G401 (cell line): ENCODE results near the gene PTGS2. TPM values are rescaled to one million over a fixed set of nuclear protein-coding genes. Genes with fewer than 3 reads are reported as not detected.

Source experiments
- DNase-seq: peaks from one replicate; pipeline ENCODE4 v3.0.0-alpha.2; 2015; ENCODE audit warnings: low spot score
- in situ Hi-C: cut with HindIII; loops from 2 replicates; pipeline ENCODE4 v1.10.0; 2016; ENCODE audit warnings: low sequenced_read_pairs, mixed read lengths
- total RNA-seq: library from RNA; depleted of rRNA; stranded (reverse); fragments of >200 nt; shearing (Covaris generic); gene quantifications from 2 replicates; pipeline ENCODE4 v1.2.3, GENCODE V29; 2014; rRNA removed

PTGS2 gene
- total RNA-seq = not detected in 2 replicates

- peak; percentile 0 for DNase-seq
- in situ Hi-C loops = no loop called here
Measured at GRCh38 chr1:186680245-186681061, at the start of gene PTGS2. Gene PTGS2, minus strand, starts transcription at chr1:186680423. Its CDS starts 133 bp downstream, at chr1:186680290.

- in situ Hi-C loops = no loop called here
- no peak for DNase-seq
Measured at GRCh38 chr1:186722711-186723309, 42.6 kb upstream of the PTGS2 start.

DNA sequence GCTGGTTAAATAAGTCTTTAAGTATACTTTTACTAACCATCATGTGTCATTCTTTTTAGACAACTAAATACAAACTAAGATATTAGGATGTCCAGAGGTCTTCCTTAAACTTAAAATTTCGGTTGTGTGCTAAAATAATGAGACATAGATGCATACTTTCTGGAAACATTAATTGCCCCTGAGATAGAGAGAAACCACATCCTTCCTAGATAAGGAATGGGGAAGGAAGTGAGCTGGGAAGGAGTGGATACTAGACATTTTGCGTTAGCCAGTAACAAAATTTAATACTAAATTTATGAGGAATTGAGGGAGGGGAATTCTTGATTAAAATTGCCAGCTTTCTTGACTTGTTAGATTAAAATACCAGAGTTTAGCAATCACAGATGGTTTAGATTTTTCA, 37.1 kb upstream of the PTGS2 start:
- in situ Hi-C loops = no loop called here

GRCh38 chr1:186715887-186716809, 35.9 kb upstream of the PTGS2 start:
- in situ Hi-C loops = no loop called here
- DNase-seq = no peak

More for the DNA sequence above, 37.1 kb upstream of the PTGS2 start:
- DNase-seq = no peak

GRCh38 chr1:186710696-186711095, 30.5 kb upstream of the PTGS2 start:
- no peak for DNase-seq
- in situ Hi-C loops = no loop called here

- no peak for DNase-seq
- in situ Hi-C loops = no loop called here
Measured at GRCh38 chr1:186708694-186709097, 28.5 kb upstream of the PTGS2 start.

GRCh38 chr1:186703209-186703766, 23.1 kb upstream of the PTGS2 start:
- in situ Hi-C loops = no loop called here
- no peak for DNase-seq

GRCh38 chr1:186700722-186701121, 20.5 kb upstream of the PTGS2 start:
- in situ Hi-C loops = no loop called here
- DNase-seq = no peak

- in situ Hi-C loops = no loop called here
- DNase-seq = no peak
Measured at GRCh38 chr1:186699519-186699918, 19.3 kb upstream of the PTGS2 start.

DNA sequence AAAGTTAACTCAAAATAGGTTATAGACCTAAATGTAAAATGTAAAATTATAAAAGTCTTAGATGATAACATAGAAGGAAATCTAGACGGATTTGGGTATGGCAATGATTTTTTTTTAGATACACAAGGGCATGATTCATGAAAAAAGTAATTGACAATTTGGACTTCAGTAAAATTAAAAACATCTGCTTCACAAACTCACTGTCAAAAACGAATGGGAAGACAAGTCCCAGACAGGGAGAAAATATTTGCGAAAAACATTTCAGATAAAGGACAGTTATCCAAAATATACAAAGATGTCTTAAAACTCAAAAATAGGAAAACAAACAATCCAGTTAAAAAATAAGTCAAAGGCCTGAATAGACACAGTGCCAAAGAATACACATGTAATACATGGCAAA, 9.7 kb upstream of the PTGS2 start:
- DNase-seq = no peak
- in situ Hi-C loops = no loop called here

DNA sequence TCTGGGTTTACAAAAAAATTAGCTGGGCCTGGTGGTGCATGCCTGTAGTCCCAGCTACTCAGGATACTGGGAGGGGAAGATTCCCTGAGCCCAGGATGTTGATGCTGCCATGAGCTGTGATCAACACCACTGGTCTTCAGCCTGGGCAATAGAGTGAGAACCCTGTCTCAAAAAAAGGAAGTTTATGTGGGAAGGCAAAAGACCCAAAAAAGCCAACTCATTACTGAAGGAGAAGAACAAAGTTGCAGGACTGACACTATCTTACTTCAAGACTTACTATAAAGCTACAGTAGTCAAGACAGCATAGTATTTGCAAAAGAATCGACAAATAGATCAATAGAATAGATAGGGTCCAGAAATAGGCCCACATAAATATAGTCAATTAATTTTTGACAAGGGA, 9.2 kb upstream of the PTGS2 start:
- in situ Hi-C loops = no loop called here
- DNase-seq = no peak

GRCh38 chr1:186683652-186684410, 3.6 kb upstream of the PTGS2 start:
- in situ Hi-C loops = no loop called here
- no peak for DNase-seq

- no peak for DNase-seq
Measured at GRCh38 chr1:186682736-186683135, 2.5 kb upstream of the PTGS2 start.

DNA sequence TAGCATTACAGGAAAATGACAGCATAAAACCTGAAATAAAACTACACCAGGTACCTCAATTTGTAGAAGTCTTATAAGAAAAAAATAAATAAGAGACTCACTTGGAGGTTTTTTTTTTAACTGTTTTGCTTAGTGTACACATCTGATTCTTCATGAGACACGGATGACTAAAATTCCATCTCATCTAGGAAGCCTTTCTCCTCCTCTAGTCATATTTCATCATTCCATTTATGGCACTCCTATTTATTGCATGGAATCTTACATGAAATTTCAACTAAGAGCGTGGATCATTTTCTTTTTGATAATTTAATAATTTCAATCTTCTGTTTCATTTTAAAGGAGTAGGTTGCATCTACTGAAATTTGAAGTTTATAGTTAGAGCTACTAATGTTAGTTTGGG, 1.6 kb upstream of the PTGS2 start:
- no peak for DNase-seq
- in situ Hi-C loops = no loop called here

More at GRCh38 chr1:186682736-186683135, 2.5 kb upstream of the PTGS2 start:
- in situ Hi-C loops = no loop called here

DNA sequence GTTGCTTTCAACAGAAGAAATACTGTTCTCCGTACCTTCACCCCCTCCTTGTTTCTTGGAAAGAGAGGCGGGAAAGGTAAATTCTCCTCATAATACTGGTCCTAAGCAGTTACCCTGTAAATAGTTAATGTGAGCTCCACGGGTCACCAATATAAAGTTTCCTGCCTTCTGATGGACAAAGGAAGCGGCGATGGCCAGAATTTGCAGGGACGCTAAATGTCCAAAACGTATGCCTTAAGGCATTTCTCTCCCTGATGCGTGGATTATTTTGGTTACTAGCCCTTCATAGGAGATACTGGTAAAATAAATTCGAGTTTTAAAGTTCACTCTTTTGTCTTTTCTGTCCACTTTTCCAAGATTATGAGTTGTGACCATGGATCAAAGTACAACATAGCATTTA, 898 bp upstream of the PTGS2 start:
- in situ Hi-C loops = no loop called here
- DNase-seq = no peak

DNA sequence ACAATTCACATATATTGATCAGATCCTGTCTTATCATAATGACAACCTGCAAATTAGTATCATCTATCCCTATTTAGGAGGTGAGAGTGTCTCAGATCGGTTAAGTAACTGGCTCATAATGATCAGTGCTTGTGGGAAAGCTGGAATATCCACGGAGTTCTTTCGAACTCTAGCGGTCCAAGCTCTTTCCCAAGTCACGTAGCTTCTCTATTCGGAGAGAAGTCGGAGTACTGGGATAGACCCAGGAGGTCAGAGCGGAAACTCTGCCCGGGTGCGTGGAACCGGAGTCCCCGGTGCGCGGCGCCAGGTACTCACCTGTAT, 339 bp downstream of the PTGS2 start:
- in situ Hi-C loops = no loop called here
- no peak for DNase-seq

DNA sequence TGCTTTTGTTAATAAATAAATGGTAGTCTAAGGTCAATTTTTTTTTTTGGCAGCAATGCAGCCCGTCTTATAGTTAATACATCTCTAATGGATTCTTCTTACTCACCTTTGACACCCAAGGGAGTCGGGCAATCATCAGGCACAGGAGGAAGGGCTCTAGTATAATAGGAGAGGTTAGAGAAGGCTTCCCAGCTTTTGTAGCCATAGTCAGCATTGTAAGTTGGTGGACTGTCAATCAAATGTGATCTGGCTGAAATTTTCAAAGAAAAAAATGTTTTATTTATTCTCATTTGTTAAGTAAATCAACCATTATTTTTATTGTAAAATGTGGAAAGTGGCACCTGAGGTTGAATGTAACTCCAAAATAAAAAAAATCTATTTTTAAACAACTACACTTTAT, 2.1 kb downstream of the PTGS2 start:
- in situ Hi-C loops = no loop called here

GRCh38 chr1:186672596-186672995, 7.6 kb downstream of the PTGS2 start:
- in situ Hi-C loops = no loop called here
- no peak for DNase-seq

More for the DNA sequence above, 2.1 kb downstream of the PTGS2 start:
- DNase-seq = no peak

- DNase-seq = no peak
- in situ Hi-C loops = no loop called here
Measured at GRCh38 chr1:186672131-186672530, 8.1 kb downstream of the PTGS2 start.
